PC-3 (cell line): Measurements from ENCODE around the gene ACIN1. TPM values are rescaled to one million over a fixed set of nuclear protein-coding genes. Genes with fewer than 3 reads are reported as not detected.
A peak's percentile ranks its signal among the peaks of the same experiment; 100 is the strongest.

Experiments
- ATAC-seq: fragments of 200-7000 bp; cut with Tn5 transposase; 2 replicates; pipeline ENCODE4 v1.9.1; 2020; ENCODE audit warnings: mild to moderate bottlenecking, moderate library complexity
- BruUV-seq: library from RNA; stranded (reverse); fragments of 400-500 nt; replicated peaks from 2 replicates; lab custom pipeline; 2021; lab: Mats Ljungman, UMichigan
- CTCF ChIA-PET: fragments of 300-600 bp; sonication (Branson Sonifier 250); formaldehyde crosslinking; loops from one replicate; lab custom pipeline; 2022; ENCODE audit warnings: antibody characterized with exemption; lab: Charles Lee
- POLR2A ChIA-PET: fragments of 300-600 bp; sonication (Branson Sonifier 250); formaldehyde crosslinking; loops from one replicate; lab custom pipeline; 2022; ENCODE audit warnings: antibody characterized with exemption; ENCODE audit not compliant: unreplicated experiment; lab: Charles Lee
- DNase-seq: peaks from one replicate; pipeline ENCODE4 v3.0.0-alpha.2; 2015
- H2AFZ ChIP-seq: fragments of 300-600 bp; sonication (generic); 2 replicates; pipeline ENCODE4 v1.6.0; 2016; ENCODE audit warnings: antibody characterized with exemption, low read length
- H3F3A ChIP-seq: fragments of 300-600 bp; sonication (generic); one replicate; pipeline ENCODE4 v1.6.0; 2017; ENCODE audit warnings: antibody characterized with exemption, low read length, control low read depth, mild to moderate bottlenecking; ENCODE audit not compliant: unreplicated experiment
- H3K27ac ChIP-seq: fragments of 300-600 bp; sonication (generic); 2 replicates; pipeline ENCODE4 v1.5.1; 2016; ENCODE audit warnings: mild to moderate bottlenecking, low read length
- H3K27me3 ChIP-seq: fragments of 300-600 bp; sonication (generic); 2 replicates; pipeline ENCODE4 v1.6.1; 2016; ENCODE audit warnings: low read length, mixed read lengths
- H3K36me3 ChIP-seq: fragments of 300-600 bp; sonication (generic); 2 replicates; pipeline ENCODE4 v1.6.1; 2016; ENCODE audit warnings: low read depth, mixed run types, low read length, mixed read lengths
- H3K4me1 ChIP-seq: fragments of 300-600 bp; sonication (generic); 2 replicates; pipeline ENCODE4 v1.5.1; 2016; ENCODE audit warnings: low read length; ENCODE audit not compliant: insufficient read depth
- H3K4me2 ChIP-seq: fragments of 300-600 bp; sonication (generic); 2 replicates; pipeline ENCODE4 v1.6.0; 2016; ENCODE audit warnings: low read length
- H3K4me3 ChIP-seq: fragments of 300-600 bp; sonication (generic); 2 replicates; pipeline ENCODE4 v1.5.1; 2016; ENCODE audit warnings: mild to moderate bottlenecking, low read length, mixed read lengths
- H3K79me2 ChIP-seq: fragments of 300-600 bp; sonication (generic); 2 replicates; pipeline ENCODE4 v1.6.1; 2017; ENCODE audit warnings: low read length, mixed read lengths
- H3K9ac ChIP-seq: fragments of 300-600 bp; sonication (generic); 2 replicates; pipeline ENCODE4 v1.6.0; 2016; ENCODE audit warnings: mild to moderate bottlenecking, low read length
- H3K9me2 ChIP-seq: fragments of 300-600 bp; sonication (generic); replicated peaks from 2 replicates; pipeline ENCODE4 v1.6.1; 2016; ENCODE audit warnings: mixed run types, low read length, mixed read lengths
- H3K9me3 ChIP-seq: fragments of 300-600 bp; sonication (generic); 2 replicates; pipeline ENCODE4 v1.6.1; 2016; ENCODE audit warnings: low read length, mixed read lengths
- H4K20me1 ChIP-seq: fragments of 300-600 bp; sonication (generic); 2 replicates; pipeline ENCODE4 v1.6.1; 2016; ENCODE audit warnings: low read length, mixed read lengths
- CTCF ChIP-seq: fragments of 300-600 bp; sonication (generic); conservative IDR thresholded peaks from 2 replicates; pipeline ENCODE4 v1.5.1; 2017; ENCODE audit warnings: antibody characterized with exemption, low read depth, mild to moderate bottlenecking, low read length
- EZH2 ChIP-seq: fragments of 300-600 bp; sonication (generic); IDR thresholded peaks from one replicate; pipeline ENCODE4 v1.6.1; 2017; ENCODE audit warnings: antibody characterized with exemption, mild to moderate bottlenecking, low read length; ENCODE audit not compliant: unreplicated experiment
- EZH2phosphoT487 ChIP-seq: fragments of 300-600 bp; sonication (generic); IDR thresholded peaks from 2 replicates; pipeline ENCODE4 v1.6.1; 2018; ENCODE audit warnings: mild to moderate bottlenecking, antibody characterized with exemption, low read length, borderline replicate concordance
- intact Hi-C: fragments of 100-400 bp; cut with micrococcal nuclease; formaldehyde crosslinking; loops from 2 replicates; pipeline ENCODE4 v1.9.0; 2023
- total RNA-seq: library from RNA; depleted of rRNA; stranded (reverse); fragments of >200 nt; gene quantifications from 2 replicates; pipeline ENCODE4 v1.2.3, GENCODE V29; 2014

Gene ACIN1
- total RNA-seq, 1 experiment from 2014 or later: 112 TPM

GRCh38 chr14:23120541-23121251 lies 25.8 kb upstream of the ACIN1 start:
- Histone ChIP-seq H3K9me2 (no peaks in the 10 kb centered on the region), H2AFZ (peak overlapping the region; percentile 79), H3K4me2 (peak overlapping the region; percentile 65), H3K9ac (no peak overlapping the region), H3K4me1 (peaks cover 16% of the 10 kb centered on the region), H3K36me3 (no peaks in the 10 kb centered on the region), H3K4me3 (peak overlapping the region; percentile 25; the same call in 1 of the 2 replicates), H3K27ac (no peak overlapping the region; the same call in 1 of the 2 replicates), H3F3A (no peaks in the 10 kb centered on the region), H4K20me1 (no peaks in the 10 kb centered on the region), H3K9me3 (no peaks in the 10 kb centered on the region), H3K79me2 (no peaks in the 10 kb centered on the region), H3K27me3 (no peaks in the 10 kb centered on the region)
- POLR2A ChIA-PET: interaction anchor here (0.6 kb wide), 1 partner anchor 64 kb away, joined by 4 read pairs; no protein-coding TSS in a partner anchor
- CTCF ChIA-PET: interaction anchor here (0.6 to 3.2 kb wide), 16 partner anchors 9 to 201 kb away, joined by 3 to 84 read pairs (median 6); partner anchors contain the start of genes ACIN1, C14orf119, PABPN1 and SLC7A8
- no peak for TF ChIP-seq EZH2phosphoT487
- peak; percentile 100 for TF ChIP-seq CTCF
- intact Hi-C loops: loop anchor here (1.0 to 5.0 kb wide), 2 partner anchors 67 to 167 kb away; partner anchors contain the start of gene HOMEZ
- ATAC-seq (peak; percentile 93), DNase-seq (peak; percentile 92)
- no TSS peak for BruUV-seq

GRCh38 chr14:23119363-23120327 lies 24.7 kb upstream of the ACIN1 start:
- Histone ChIP-seq H3K27me3 (no peaks in the 10 kb centered on the region), H3K79me2 (no peaks in the 10 kb centered on the region), H3K4me3 (no peak overlapping the region), H3K9ac (no peak overlapping the region), H3F3A (no peaks in the 10 kb centered on the region), H3K9me3 (no peaks in the 10 kb centered on the region), H3K4me1 (peaks cover 26% of the 10 kb centered on the region), H3K4me2 (no peak overlapping the region), H2AFZ (no peak overlapping the region), H3K27ac (no peak overlapping the region), H3K36me3 (no peaks in the 10 kb centered on the region), H3K9me2 (no peaks in the 10 kb centered on the region), H4K20me1 (no peaks in the 10 kb centered on the region)
- ATAC-seq: no peak
- intact Hi-C loops: loop anchor here (5.0 kb wide), 1 partner anchor 168 kb away; the partner anchor contains the start of gene HOMEZ
- ChIA-PET POLR2A (no interaction called here), CTCF (interaction anchor here (1.0 kb wide), 1 partner anchor 42 kb away, joined by 4 read pairs; no protein-coding TSS in a partner anchor)
- DNase-seq: no peak
- TF ChIP-seq CTCF (no peak), EZH2 (no peak), EZH2phosphoT487 (no peak)
- no TSS peak for BruUV-seq
